HL-60 (cell line): Measurements from ENCODE around the gene NLRC4.

Experiments used
- CTCF ChIP-seq: IDR thresholded peaks from one replicate; pipeline ENCODE4 v1.5.1; 2011; ENCODE audit warnings: low read length, control low read depth, inconsistent platforms; ENCODE audit not compliant: insufficient read depth
- GABPA ChIP-seq: IDR thresholded peaks from 2 replicates; pipeline ENCODE4 v1.6.1; 2012; ENCODE audit warnings: low read depth
- POLR2AphosphoS5 ChIP-seq: IDR thresholded peaks from 2 replicates; pipeline ENCODE4 v1.6.1; 2012; ENCODE audit warnings: low read depth
- REST ChIP-seq: IDR thresholded peaks from 2 replicates; pipeline ENCODE4 v1.6.1; 2012; ENCODE audit warnings: low read depth; ENCODE audit not compliant: insufficient replicate concordance
- SPI1 ChIP-seq: IDR thresholded peaks from 2 replicates; pipeline ENCODE4 v1.6.1; 2012; ENCODE audit warnings: low read depth, mild to moderate bottlenecking, borderline replicate concordance

GRCh38 chr2:32274289-32274688, 9.6 kb upstream of the NLRC4 start:
- TF ChIP-seq CTCF = no peak
- no peak for TF ChIP-seq REST
- no peak for TF ChIP-seq GABPA
- TF ChIP-seq SPI1 = no peak
- no peak for TF ChIP-seq POLR2AphosphoS5
